HG02884 (cell line): ENCODE results near the gene SND1.

Experiments used
- ATAC-seq: cut with Tn5 transposase; IDR thresholded peaks from one replicate; pipeline ENCODE4 v1.9.1; 2021; ENCODE audit warnings: mild to moderate bottlenecking, moderate library complexity; ENCODE audit not compliant: unreplicated experiment

The SND1 gene

DNA sequence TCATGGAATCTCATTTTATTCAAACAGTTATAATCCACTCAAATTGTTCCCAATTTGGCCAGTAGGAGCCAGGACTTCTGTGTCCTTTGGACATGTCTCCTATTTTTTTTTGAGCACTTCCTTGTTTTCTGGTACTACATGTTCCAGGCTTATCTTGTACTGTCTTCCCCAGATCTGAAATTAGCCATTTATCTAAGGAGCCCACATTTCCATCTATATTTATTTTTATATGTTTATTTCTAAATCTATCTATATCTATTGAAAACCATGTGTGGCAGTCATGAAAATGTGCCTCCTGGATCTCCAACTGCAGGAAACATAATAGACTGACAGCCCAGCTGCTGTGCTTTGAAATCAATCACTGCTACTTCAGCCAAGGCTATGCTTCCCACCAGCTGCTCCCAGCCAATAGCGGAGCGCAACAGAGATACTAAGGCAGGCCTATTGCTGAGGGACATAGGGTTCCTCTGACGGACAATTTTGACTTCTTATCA is 232.1 kb downstream of the SND1 start:
- ATAC-seq = no peak

- no peak for ATAC-seq
Measured at GRCh38 chr7:127885222-127885772, 233.3 kb downstream of the SND1 start.

- no peak for ATAC-seq
Measured at GRCh38 chr7:127885843-127886242, 233.8 kb downstream of the SND1 start.

DNA sequence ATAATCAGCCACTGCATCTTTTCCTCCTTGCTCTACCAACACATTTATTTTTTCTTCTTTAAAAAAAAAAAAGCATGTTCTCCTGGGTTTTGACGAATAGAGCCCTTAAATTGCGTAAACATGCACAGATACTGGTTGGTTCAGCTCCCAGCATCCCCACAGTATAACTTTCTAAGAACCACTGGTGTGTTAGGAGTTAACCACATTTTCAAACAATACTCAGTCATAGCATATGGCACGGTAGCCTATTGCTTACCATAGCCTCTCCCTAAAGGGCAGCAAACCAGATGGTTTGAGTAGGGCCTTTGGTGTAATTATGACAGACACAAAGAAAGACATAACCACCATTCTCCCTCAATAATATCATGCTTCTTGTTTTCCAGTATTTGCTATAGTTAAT is 234.3 kb downstream of the SND1 start:
- ATAC-seq = no peak

DNA sequence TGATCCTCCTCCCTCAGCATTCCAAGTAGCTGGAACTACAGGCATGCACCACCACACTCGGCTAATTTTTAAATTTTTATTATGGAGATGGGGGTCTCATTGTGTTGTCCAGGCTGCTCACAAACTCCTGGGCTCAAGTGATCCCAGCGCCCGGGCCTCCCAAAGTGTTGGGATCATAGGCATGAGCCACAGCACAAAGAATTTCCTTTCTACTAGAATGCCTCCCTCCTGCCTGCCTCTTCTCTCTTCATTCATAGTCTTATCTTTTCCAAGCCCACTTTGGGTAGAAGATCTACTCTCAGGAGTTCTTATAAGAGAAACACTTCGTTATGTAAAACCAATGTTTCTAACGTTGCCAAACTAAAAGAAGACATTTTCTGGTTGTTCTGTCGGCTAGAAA is 235.1 kb downstream of the SND1 start:
- no peak for ATAC-seq

GRCh38 chr7:127887631-127888030 is 235.6 kb downstream of the SND1 start:
- ATAC-seq = no peak

DNA sequence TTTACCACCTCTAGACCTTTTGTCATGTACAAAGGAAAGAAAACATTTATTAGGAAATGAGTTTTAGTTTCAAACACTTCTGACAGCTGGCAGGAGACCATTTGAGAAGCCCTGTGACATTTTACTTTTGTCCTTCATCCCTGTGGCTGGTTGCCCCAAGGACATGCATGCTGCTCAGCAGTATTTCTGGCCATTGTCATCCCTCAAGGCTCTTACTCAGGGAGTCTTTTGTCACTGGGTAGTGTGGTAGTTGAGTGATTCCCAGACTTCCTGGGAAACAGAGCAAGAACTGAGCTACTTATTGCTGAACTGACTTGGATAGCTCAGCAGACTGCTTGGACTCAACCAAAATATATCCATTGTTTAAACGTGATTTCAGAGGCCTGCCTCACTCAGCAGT is 236.4 kb downstream of the SND1 start:
- ATAC-seq = no peak

- no peak for ATAC-seq
Measured at GRCh38 chr7:127888825-127889224, 236.8 kb downstream of the SND1 start.

DNA sequence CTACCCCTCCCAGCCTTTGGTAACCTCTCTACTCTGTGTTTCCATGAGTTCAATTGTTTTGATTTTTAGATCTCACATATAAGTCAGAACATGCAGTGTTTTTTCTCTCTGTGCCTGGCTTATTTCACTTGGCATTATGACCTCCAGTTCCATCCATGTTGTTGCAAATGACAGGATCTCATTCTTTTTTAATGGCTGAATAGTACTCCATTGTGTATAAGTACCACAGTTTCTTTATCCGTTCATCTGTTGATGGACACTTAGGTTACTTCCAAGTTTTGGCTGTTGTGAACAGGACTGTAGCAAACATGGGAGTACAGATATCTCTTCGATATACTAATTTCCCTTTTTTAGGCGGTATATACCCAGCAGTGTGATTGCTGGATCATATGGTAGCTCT is 237.7 kb downstream of the SND1 start:
- no peak for ATAC-seq

DNA sequence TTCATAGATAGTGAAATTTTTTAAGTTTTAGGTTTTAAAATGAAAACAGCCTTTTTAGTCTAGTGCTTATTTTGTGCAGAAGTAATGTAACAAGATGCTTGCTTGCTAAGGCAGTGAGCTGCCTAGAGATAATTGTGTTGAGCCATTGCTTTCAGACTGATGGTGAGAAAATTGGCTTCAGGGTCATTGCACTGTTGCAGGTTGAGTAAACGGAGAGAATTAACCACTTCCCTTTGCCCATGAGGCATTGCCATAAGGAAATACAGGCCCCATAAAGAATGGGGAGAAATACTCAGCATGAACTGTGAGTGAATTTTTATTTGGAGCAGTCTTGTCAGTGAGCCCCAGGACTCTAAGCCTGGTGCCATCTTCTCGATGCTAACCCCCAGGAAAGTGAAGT is 238.7 kb downstream of the SND1 start:
- ATAC-seq = no peak

- ATAC-seq = no peak
Measured at GRCh38 chr7:127891144-127891543, 239.2 kb downstream of the SND1 start.

GRCh38 chr7:127891854-127892438 is 240.0 kb downstream of the SND1 start:
- no peak for ATAC-seq

DNA sequence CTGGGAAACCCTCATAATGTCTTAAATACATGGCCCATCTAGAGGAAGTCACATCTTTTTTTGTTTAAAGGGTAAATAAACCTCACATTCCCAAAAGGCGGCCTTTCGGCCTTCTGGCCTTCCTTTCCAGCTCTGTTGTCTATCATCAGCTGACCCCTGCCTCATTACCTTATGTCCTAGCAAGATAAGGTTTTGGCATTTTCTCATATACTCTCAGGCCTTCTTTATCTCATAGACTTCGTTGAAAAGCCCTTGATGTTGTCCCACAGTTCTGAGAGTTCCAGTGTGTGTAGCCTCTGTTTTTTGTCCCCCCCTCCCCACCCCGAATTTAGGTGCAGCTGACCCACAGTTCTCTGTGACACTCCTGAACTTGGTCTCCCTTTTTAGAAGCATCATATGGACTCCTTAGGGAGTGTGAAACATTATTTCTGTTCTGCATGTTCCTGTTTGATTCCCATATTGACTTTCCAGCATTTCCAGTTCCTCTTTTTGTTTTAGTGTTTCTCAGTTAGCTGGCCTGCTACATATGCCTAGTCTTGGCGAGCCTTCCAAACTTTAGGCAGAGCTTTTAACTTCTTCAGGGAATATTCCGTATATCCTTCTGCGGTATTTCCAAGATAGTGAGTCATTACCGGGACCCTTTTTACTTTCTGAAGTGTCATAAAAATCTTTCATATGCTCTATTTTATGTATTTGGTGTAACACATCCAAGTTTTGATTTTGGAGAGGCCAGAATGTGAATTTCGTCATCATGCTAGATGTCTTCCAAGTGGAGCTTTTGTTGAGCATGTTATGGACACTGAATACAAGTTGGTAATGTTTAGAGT is 240.7 kb downstream of the SND1 start:
- no peak for ATAC-seq

GRCh38 chr7:127893547-127893946 is 241.6 kb downstream of the SND1 start:
- no peak for ATAC-seq

- no peak for ATAC-seq
Measured at GRCh38 chr7:127894588-127894987, 242.6 kb downstream of the SND1 start.

DNA sequence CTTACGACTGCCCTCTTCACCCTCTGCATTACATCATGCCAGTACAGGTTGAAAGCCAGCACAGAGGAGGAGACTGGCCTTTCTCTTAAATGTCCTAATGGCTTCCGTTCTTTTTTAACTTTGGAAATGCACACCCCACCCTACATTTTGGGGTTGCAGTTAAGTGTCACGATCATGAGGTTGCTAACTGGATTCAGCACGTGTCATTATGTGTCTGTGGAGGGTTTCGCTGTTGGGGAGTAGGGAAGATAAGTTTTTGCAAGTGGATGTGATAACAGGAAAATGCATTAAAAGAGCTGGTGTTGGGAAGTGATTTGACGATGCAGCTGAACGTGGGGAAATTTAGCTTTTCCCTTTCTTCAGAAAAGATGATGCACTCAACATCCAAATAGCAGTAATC is 243.4 kb downstream of the SND1 start:
- no peak for ATAC-seq

DNA sequence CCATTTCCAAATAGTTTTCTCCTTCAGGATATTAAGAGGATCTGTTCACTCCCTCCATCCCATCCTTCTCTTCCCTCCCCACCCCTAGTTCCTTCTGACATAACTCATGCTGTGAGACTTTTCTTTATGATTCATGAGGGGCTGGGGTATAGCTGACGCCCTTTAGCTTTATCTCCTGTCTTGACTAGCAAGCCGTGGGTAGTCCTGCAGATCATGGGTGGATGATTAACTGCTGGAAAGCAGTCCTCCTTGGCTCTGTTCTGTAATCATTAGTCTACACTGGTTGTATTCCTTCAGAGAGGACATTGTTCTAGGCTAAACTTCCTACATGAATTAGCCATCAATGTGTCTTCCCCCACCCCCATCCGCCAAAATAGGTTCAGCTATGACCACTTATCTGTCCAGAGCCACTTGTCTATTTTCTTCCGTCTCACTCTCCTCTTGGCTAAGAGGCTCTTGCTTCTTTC is 243.9 kb downstream of the SND1 start:
- ATAC-seq = no peak

GRCh38 chr7:127896659-127897058 is 244.7 kb downstream of the SND1 start:
- ATAC-seq = no peak

DNA sequence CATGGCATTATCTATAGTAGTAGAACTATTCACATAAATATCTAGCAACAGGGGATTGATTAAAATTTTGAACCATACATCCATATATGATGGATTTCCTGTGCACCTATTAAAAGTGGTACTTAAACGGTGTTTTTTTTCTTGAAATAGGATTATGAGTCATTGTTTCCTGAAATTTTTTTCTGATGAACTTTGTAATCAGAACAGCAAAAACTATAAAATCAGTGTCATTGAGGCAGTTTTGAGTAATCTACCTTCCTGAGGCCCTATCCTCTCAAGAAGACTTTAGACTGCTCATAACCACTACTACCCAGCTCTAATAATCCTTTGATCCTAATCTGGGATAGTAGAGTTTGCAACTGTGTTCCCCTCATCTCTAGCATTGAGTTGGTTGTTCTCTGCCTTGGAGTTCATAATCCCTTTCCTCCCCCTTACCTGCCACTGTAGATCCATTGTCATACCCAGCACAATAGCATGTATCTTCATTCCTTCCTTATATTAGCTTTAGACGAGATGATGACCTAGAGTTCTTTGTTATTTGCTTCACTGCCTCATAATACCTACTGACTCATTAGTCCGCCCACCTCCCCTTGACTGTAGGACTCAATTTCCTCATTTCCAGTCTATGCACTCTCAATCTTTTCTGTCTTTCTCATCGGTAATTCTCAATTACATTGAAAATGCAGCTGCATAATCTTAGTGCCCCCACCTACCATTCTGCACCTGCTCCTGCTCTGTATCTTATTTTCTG is 245.9 kb downstream of the SND1 start:
- ATAC-seq = peak; percentile 45

GRCh38 chr7:127899411-127899810 is 247.4 kb downstream of the SND1 start:
- no peak for ATAC-seq

DNA sequence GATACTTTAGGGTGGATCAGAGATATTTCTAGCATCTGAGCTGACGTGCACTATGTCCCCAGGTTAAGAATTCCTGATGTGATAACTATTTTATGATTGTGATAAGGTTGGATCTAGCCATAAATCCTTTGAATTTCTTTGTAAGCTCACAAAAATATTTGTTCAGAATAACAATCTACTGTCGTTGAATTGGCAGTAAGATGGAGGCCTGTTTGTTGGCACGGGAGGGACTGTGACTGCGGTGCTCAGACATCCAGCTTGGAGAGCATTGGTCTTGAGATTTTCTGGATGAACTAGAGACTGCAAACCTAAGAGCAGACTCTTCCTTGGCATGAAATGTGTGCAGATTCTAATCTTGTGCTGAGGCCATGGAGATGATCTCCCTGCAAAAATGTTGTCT is 248.1 kb downstream of the SND1 start:
- no peak for ATAC-seq
